OCI-LY1 (cell line): Measurements from ENCODE around the gene GSTT2B.

Experiments
- H2AFZ ChIP-seq: fragments of 200-600 bp; sonication (generic), shearing (Covaris generic); 2 replicates; pipeline ENCODE4 v1.6.0; 2014; ENCODE audit warnings: antibody characterized with exemption, mild to moderate bottlenecking, low read length
- H3F3A ChIP-seq: fragments of 200-600 bp; sonication (generic), shearing (Covaris generic); 2 replicates; pipeline ENCODE4 v1.6.0; 2014; ENCODE audit warnings: mild to moderate bottlenecking, antibody characterized with exemption, low read length, moderate library complexity; ENCODE audit not compliant: insufficient read depth
- H3K27ac ChIP-seq: fragments of 200-600 bp; sonication (generic); 2 replicates; pipeline ENCODE4 v1.5.1; 2014; ENCODE audit warnings: low read length, mixed run types, mild to moderate bottlenecking, low read depth; ENCODE audit not compliant: poor library complexity, severe bottlenecking
- H3K27me3 ChIP-seq: fragments of 200-600 bp; sonication (generic); 2 replicates; pipeline ENCODE4 v1.6.0; 2014; ENCODE audit warnings: antibody characterized with exemption, mild to moderate bottlenecking, low read length, moderate library complexity; ENCODE audit not compliant: insufficient read depth
- H3K36me3 ChIP-seq: fragments of 200-600 bp; sonication (generic); 2 replicates; pipeline ENCODE4 v1.6.1; 2014; ENCODE audit warnings: mild to moderate bottlenecking, antibody characterized with exemption, low read length, moderate library complexity, mixed read lengths; ENCODE audit not compliant: insufficient read depth
- H3K4me1 ChIP-seq: fragments of 200-600 bp; sonication (generic); 2 replicates; pipeline ENCODE4 v1.5.1; 2014; ENCODE audit warnings: mild to moderate bottlenecking, low read length, moderate library complexity; ENCODE audit not compliant: insufficient read depth, severe bottlenecking
- H3K4me2 ChIP-seq: fragments of 200-600 bp; sonication (generic), shearing (Covaris generic); 2 replicates; pipeline ENCODE4 v1.6.1; 2014; ENCODE audit warnings: low read length
- H3K4me3 ChIP-seq: fragments of 200-600 bp; sonication (generic); 2 replicates; pipeline ENCODE4 v1.5.1; 2014; ENCODE audit warnings: low read length, low read depth, mild to moderate bottlenecking, mixed read lengths; ENCODE audit not compliant: poor library complexity, severe bottlenecking
- H3K79me2 ChIP-seq: fragments of 200-600 bp; shearing (Covaris generic); 2 replicates; pipeline ENCODE4 v1.6.1; 2016; ENCODE audit warnings: mixed run types, low read length, mixed read lengths; ENCODE audit not compliant: insufficient read depth
- H3K9ac ChIP-seq: fragments of 200-600 bp; sonication (generic), shearing (Covaris generic); 2 replicates; pipeline ENCODE4 v1.6.1; 2014; ENCODE audit warnings: mild to moderate bottlenecking, low read length, mixed read lengths
- H3K9me2 ChIP-seq: fragments of 200-600 bp; sonication (generic), shearing (Covaris generic); 2 replicates; pipeline ENCODE4 v1.6.1; 2014; ENCODE audit warnings: low read depth, mild to moderate bottlenecking, low read length, mixed read lengths
- H3K9me3 ChIP-seq: fragments of 200-600 bp; shearing (Covaris generic); 2 replicates; pipeline ENCODE4 v1.6.1; 2014; ENCODE audit warnings: low read length, mixed read lengths
- H4K20me1 ChIP-seq: fragments of 200-600 bp; sonication (generic), shearing (Covaris generic); 2 replicates; pipeline ENCODE4 v1.6.0; 2016; ENCODE audit warnings: mild to moderate bottlenecking, low read length; ENCODE audit not compliant: insufficient read depth
- EZH2 ChIP-seq: fragments of 200-600 bp; sonication (generic), shearing (Covaris generic); IDR thresholded peaks from 2 replicates; pipeline ENCODE4 v1.8.0; 2017; ENCODE audit warnings: borderline replicate concordance, mixed run types, mild to moderate bottlenecking, antibody characterized with exemption, low read length, moderate library complexity, mixed read lengths
- TF ChIP-seq, protein P1 (sequence below): fragments of 200-600 bp; sonication (generic), shearing (Covaris generic); IDR thresholded peaks from 2 replicates; pipeline ENCODE4 v1.5.1; 2017; ENCODE audit warnings: mild to moderate bottlenecking, antibody characterized with exemption, low read length, moderate library complexity, mixed read lengths

Gene GSTT2B

DNA sequence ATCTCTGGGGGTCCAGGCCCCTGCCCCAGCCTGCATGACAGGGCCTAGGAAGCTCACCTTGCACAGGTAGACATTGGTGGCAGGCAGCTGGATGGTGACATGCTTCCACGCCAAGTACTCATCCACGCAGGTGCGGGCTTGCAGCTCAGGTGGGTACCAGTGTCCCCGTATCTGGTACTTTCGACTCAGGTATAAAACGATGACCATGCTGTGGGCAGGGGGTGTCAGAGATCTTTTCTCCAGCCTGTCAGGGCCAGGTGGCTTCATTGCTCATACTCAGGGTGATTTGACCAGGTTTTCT, 45.9 kb upstream of the GSTT2B start:
- Histone ChIP-seq H4K20me1 (no peaks in the 10 kb centered on the region), H3K79me2 (peaks cover 3% of the 10 kb centered on the region), H2AFZ (no peak overlapping the region), H3F3A (no peaks in the 10 kb centered on the region), H3K9me2 (no peaks in the 10 kb centered on the region), H3K36me3 (no peaks in the 10 kb centered on the region; the same call in 1 of the 2 replicates), H3K9me3 (peaks cover 6% of the 10 kb centered on the region; the same call in 1 of the 2 replicates), H3K4me1 (peaks cover 2% of the 10 kb centered on the region), H3K4me3 (no peak overlapping the region), H3K9ac (no peak overlapping the region), H3K4me2 (no peak overlapping the region), H3K27ac (no peak overlapping the region), H3K27me3 (no peaks in the 10 kb centered on the region; the same call in 1 of the 2 replicates)
- TF ChIP-seq, protein P1, sequence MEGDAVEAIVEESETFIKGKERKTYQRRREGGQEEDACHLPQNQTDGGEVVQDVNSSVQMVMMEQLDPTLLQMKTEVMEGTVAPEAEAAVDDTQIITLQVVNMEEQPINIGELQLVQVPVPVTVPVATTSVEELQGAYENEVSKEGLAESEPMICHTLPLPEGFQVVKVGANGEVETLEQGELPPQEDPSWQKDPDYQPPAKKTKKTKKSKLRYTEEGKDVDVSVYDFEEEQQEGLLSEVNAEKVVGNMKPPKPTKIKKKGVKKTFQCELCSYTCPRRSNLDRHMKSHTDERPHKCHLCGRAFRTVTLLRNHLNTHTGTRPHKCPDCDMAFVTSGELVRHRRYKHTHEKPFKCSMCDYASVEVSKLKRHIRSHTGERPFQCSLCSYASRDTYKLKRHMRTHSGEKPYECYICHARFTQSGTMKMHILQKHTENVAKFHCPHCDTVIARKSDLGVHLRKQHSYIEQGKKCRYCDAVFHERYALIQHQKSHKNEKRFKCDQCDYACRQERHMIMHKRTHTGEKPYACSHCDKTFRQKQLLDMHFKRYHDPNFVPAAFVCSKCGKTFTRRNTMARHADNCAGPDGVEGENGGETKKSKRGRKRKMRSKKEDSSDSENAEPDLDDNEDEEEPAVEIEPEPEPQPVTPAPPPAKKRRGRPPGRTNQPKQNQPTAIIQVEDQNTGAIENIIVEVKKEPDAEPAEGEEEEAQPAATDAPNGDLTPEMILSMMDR, result no peak
- no peak for TF ChIP-seq EZH2

DNA sequence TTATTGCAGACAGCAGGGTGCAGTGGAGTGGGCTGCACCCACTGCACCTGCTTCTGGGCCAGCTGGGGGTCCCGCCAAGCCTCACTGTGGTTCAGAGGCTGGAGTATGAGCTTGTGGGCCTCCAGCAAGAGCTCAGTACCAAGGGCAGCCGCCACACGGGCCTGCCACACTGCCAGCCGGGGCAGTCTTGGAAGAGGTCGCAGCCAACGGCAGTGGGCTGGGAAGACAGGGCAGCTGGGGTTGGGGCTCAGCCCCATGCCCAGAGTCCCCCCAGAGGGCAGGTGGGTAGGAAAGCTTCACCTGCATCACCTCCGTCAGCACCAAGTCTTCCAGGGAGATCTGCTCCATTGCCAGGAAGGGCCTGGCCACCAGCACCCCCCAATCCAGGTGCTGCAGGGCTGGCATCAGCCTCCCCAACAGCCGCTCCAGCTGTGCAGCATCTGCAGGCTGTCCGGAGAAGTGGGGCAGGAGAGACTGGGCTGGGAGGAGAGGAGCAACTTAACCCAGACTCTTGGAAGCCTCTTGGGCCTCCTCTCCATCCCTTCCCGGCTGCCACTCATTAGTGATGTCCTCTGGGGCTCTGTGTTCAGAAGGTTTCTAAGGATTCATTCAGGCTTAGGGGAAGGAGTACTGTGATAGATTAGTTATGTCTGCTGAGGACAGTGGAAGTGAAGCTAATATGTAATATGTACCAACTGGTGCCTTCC, 45.4 kb upstream of the GSTT2B start:
- no peaks in the 10 kb centered on the region; the same call in 1 of the 2 replicates for H3K36me3 ChIP-seq
- H2AFZ ChIP-seq, result no peak overlapping the region
- H3K9me3 ChIP-seq, result peaks cover 6% of the 10 kb centered on the region; the same call in 1 of the 2 replicates
- no peaks in the 10 kb centered on the region for H3K79me2 ChIP-seq
- TF ChIP-seq, protein P1, result no peak
- no peak for TF ChIP-seq EZH2
- H3K9ac ChIP-seq, result no peak overlapping the region
- H3K4me2 ChIP-seq, result no peak overlapping the region
- no peak overlapping the region for H3K27ac ChIP-seq
- H3K27me3 ChIP-seq, result no peaks in the 10 kb centered on the region; the same call in 1 of the 2 replicates
- no peaks in the 10 kb centered on the region for H3F3A ChIP-seq
- H4K20me1 ChIP-seq, result no peaks in the 10 kb centered on the region
- H3K9me2 ChIP-seq, result no peaks in the 10 kb centered on the region
- no peak overlapping the region for H3K4me3 ChIP-seq
- H3K4me1 ChIP-seq, result no peaks in the 10 kb centered on the region

DNA sequence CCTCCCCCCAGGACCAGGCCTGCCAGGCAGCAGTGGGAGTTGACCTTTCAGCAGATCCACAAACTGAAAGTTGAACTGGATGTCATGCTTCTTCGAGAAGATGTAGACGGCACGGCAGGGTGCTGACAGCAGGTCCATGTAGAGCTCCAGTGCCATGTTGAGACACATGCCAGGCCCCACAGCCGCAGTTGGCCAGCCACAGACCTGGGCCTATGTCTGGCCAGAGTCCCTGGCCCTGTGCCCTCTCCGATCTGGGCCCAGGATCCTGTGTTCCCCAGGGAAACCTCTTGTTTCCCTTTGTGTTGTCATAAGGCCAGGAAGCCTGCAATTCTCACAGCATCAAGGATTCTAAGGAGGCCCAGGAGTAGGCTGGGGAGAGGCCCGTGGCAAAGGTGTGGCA, 44.2 kb upstream of the GSTT2B start, which contains the start of gene GSTT4:
Gene GSTT4 (minus strand): TSS at position 253 of the 400 bp plus-strand sequence. CDS start 97 bp downstream, at position 156.
- Histone ChIP-seq H3K27ac (no peak within 1 kb of the TSS), H4K20me1 (no peaks in the 10 kb centered on the region), H3K79me2 (no peaks in the 10 kb centered on the region), H3F3A (no peaks in the 10 kb centered on the region), H3K4me2 (no peak within 1 kb of the TSS), H3K4me1 (no peaks in the 10 kb centered on the region), H3K9ac (no peak within 1 kb of the TSS), H3K36me3 (no peaks in the 10 kb centered on the region; the same call in 1 of the 2 replicates), H3K9me3 (peaks cover 6% of the 10 kb centered on the region; the same call in 1 of the 2 replicates), H2AFZ (no peak within 1 kb of the TSS), H3K27me3 (no peaks in the 10 kb centered on the region; the same call in 1 of the 2 replicates), H3K9me2 (no peaks in the 10 kb centered on the region), H3K4me3 (no peak within 1 kb of the TSS)
- no peak for TF ChIP-seq EZH2
- TF ChIP-seq, protein P1, result no peak
